Measurements from ENCODE around the gene FGD4.
"Not testable (repeated sequence)": the region's sequence is repeated elsewhere in the genome, so short reads cannot be mapped to it uniquely, and the experiment has no call there.

Gene FGD4

GRCh38 chr12:32501835-32502333 is 102.5 kb downstream of the FGD4 start:
- Histone ChIP-seq H3K36me3 (ENCODE audit: control insufficient read depth in 5 of 5, insufficient read depth in 5 of 5, low read length in 5 of 5) (no peaks in the 10 kb centered on the region), H3K27me3 (ENCODE audit: control insufficient read depth in 5 of 5, insufficient read depth in 4 of 5, low read length in 5 of 5) (no peaks in the 10 kb centered on the region), H3K9me3 (ENCODE audit: control insufficient read depth in 5 of 5, low read length in 5 of 5) (no peaks in the 10 kb centered on the region), H3K4me3 (ENCODE audit: low read depth in 1 of 5, low read length in 5 of 5) (peak overlapping the region; percentile 7 to 70 (median 45)), H3K27ac (ENCODE audit: low read depth, low read length) (peak overlapping the region; percentile 59), H3K9ac (ENCODE audit: low read length in 5 of 5) (peak overlapping the region in 1 of 5 donors; percentile 54), H3K4me1 (ENCODE audit: control insufficient read depth in 5 of 5, insufficient read depth in 5 of 5, low read length in 5 of 5) (peaks cover 8 to 48% (median 29%) of the 10 kb centered on the region in 5 donors)

GRCh38 chr12:32502693-32503502 is 103.5 kb downstream of the FGD4 start:
- H3K27me3 ChIP-seq (ENCODE audit: control insufficient read depth in 5 of 5, insufficient read depth in 4 of 5, low read length in 5 of 5) = no peaks in the 10 kb centered on the region
- no peaks in the 10 kb centered on the region for H3K9me3 ChIP-seq (ENCODE audit: control insufficient read depth in 5 of 5, low read length in 5 of 5)
- peak overlapping the region; percentile 59 for H3K27ac ChIP-seq (ENCODE audit: low read depth, low read length)
- H3K4me3 ChIP-seq (ENCODE audit: low read depth in 1 of 5, low read length in 5 of 5) = peak overlapping the region; percentile 7 to 70 (median 45)
- H3K4me1 ChIP-seq (ENCODE audit: control insufficient read depth in 5 of 5, insufficient read depth in 5 of 5, low read length in 5 of 5) = peaks cover 8 to 49% (median 32%) of the 10 kb centered on the region in 5 donors
- no peaks in the 10 kb centered on the region for H3K36me3 ChIP-seq (ENCODE audit: control insufficient read depth in 5 of 5, insufficient read depth in 5 of 5, low read length in 5 of 5)
- no peak overlapping the region for H3K9ac ChIP-seq (ENCODE audit: low read length in 5 of 5)

- Histone ChIP-seq H3K36me3 (ENCODE audit: control insufficient read depth in 5 of 5, insufficient read depth in 5 of 5, low read length in 5 of 5) (no peaks in the 10 kb centered on the region), H3K27me3 (ENCODE audit: control insufficient read depth in 5 of 5, insufficient read depth in 4 of 5, low read length in 5 of 5) (no peaks in the 10 kb centered on the region), H3K9me3 (ENCODE audit: control insufficient read depth in 5 of 5, low read length in 5 of 5) (no peaks in the 10 kb centered on the region), H3K9ac (ENCODE audit: low read length in 5 of 5) (no peak overlapping the region), H3K4me3 (ENCODE audit: low read depth in 1 of 5, low read length in 5 of 5) (no peak overlapping the region), H3K27ac (ENCODE audit: low read depth, low read length) (peak overlapping the region; percentile 59), H3K4me1 (ENCODE audit: control insufficient read depth in 5 of 5, insufficient read depth in 5 of 5, low read length in 5 of 5) (peaks cover 9 to 55% (median 36%) of the 10 kb centered on the region in 5 donors)
Measured at GRCh38 chr12:32503730-32504129, 104.4 kb downstream of the FGD4 start.

- H3K4me3 ChIP-seq (ENCODE audit: low read depth in 1 of 5, low read length in 5 of 5) = no peak overlapping the region
- peaks cover 10 to 56% (median 36%) of the 10 kb centered on the region in 5 donors for H3K4me1 ChIP-seq (ENCODE audit: control insufficient read depth in 5 of 5, insufficient read depth in 5 of 5, low read length in 5 of 5)
- H3K9me3 ChIP-seq (ENCODE audit: control insufficient read depth in 5 of 5, low read length in 5 of 5) = no peaks in the 10 kb centered on the region
- H3K36me3 ChIP-seq (ENCODE audit: control insufficient read depth in 5 of 5, insufficient read depth in 5 of 5, low read length in 5 of 5) = no peaks in the 10 kb centered on the region
- H3K27ac ChIP-seq (ENCODE audit: low read depth, low read length) = peak overlapping the region; percentile 7
- H3K27me3 ChIP-seq (ENCODE audit: control insufficient read depth in 5 of 5, insufficient read depth in 4 of 5, low read length in 5 of 5) = no peaks in the 10 kb centered on the region
- no peak overlapping the region for H3K9ac ChIP-seq (ENCODE audit: low read length in 5 of 5)
Measured at GRCh38 chr12:32504591-32504990, 105.2 kb downstream of the FGD4 start.

GRCh38 chr12:32505067-32505945 is 105.9 kb downstream of the FGD4 start:
- Histone ChIP-seq H3K9me3 (ENCODE audit: control insufficient read depth in 5 of 5, low read length in 5 of 5) (no peaks in the 10 kb centered on the region), H3K27me3 (ENCODE audit: control insufficient read depth in 5 of 5, insufficient read depth in 4 of 5, low read length in 5 of 5) (no peaks in the 10 kb centered on the region), H3K9ac (ENCODE audit: low read length in 5 of 5) (no peak overlapping the region), H3K27ac (ENCODE audit: low read depth, low read length) (peak overlapping the region; percentile 7), H3K4me3 (ENCODE audit: low read depth in 1 of 5, low read length in 5 of 5) (peak overlapping the region in 1 of 5 donors; percentile 6), H3K4me1 (ENCODE audit: control insufficient read depth in 5 of 5, insufficient read depth in 5 of 5, low read length in 5 of 5) (peaks cover 10 to 56% (median 36%) of the 10 kb centered on the region in 5 donors), H3K36me3 (ENCODE audit: control insufficient read depth in 5 of 5, insufficient read depth in 5 of 5, low read length in 5 of 5) (no peaks in the 10 kb centered on the region)

- not testable (repeated sequence) for H3K4me3 ChIP-seq (ENCODE audit: low read depth in 1 of 5, low read length in 5 of 5); H3K27me3 ChIP-seq (ENCODE audit: control insufficient read depth in 5 of 5, insufficient read depth in 4 of 5, low read length in 5 of 5); H3K27ac ChIP-seq (ENCODE audit: low read depth, low read length); H3K9ac ChIP-seq (ENCODE audit: low read length in 5 of 5); H3K9me3 ChIP-seq (ENCODE audit: control insufficient read depth in 5 of 5, low read length in 5 of 5); H3K36me3 ChIP-seq (ENCODE audit: control insufficient read depth in 5 of 5, insufficient read depth in 5 of 5, low read length in 5 of 5)
- peaks cover 6 to 43% (median 28%) of the 10 kb centered on the region in 5 donors for H3K4me1 ChIP-seq (ENCODE audit: control insufficient read depth in 5 of 5, insufficient read depth in 5 of 5, low read length in 5 of 5)
Measured at GRCh38 chr12:32507096-32507941, 108.0 kb downstream of the FGD4 start.

- Histone ChIP-seq H3K9me3 (ENCODE audit: control insufficient read depth in 5 of 5, low read length in 5 of 5) (no peaks in the 10 kb centered on the region), H3K4me1 (ENCODE audit: control insufficient read depth in 5 of 5, insufficient read depth in 5 of 5, low read length in 5 of 5) (peaks cover 5 to 40% (median 22%) of the 10 kb centered on the region in 5 donors), H3K9ac (ENCODE audit: low read length in 5 of 5) (no peak overlapping the region), H3K36me3 (ENCODE audit: control insufficient read depth in 5 of 5, insufficient read depth in 5 of 5, low read length in 5 of 5) (no peaks in the 10 kb centered on the region), H3K27ac (ENCODE audit: low read depth, low read length) (no peak overlapping the region), H3K4me3 (ENCODE audit: low read depth in 1 of 5, low read length in 5 of 5) (no peak overlapping the region), H3K27me3 (ENCODE audit: control insufficient read depth in 5 of 5, insufficient read depth in 4 of 5, low read length in 5 of 5) (no peaks in the 10 kb centered on the region)
Measured at GRCh38 chr12:32507942-32508320, 108.6 kb downstream of the FGD4 start.

- no peak overlapping the region for H3K27ac ChIP-seq (ENCODE audit: low read depth, low read length)
- H3K9me3 ChIP-seq (ENCODE audit: control insufficient read depth in 5 of 5, low read length in 5 of 5) = no peaks in the 10 kb centered on the region
- H3K4me1 ChIP-seq (ENCODE audit: control insufficient read depth in 5 of 5, insufficient read depth in 5 of 5, low read length in 5 of 5) = peaks cover 5 to 41% (median 18%) of the 10 kb centered on the region in 5 donors
- H3K9ac ChIP-seq (ENCODE audit: low read length in 5 of 5) = no peak overlapping the region
- H3K4me3 ChIP-seq (ENCODE audit: low read depth in 1 of 5, low read length in 5 of 5) = no peak overlapping the region
- H3K36me3 ChIP-seq (ENCODE audit: control insufficient read depth in 5 of 5, insufficient read depth in 5 of 5, low read length in 5 of 5) = no peaks in the 10 kb centered on the region
- H3K27me3 ChIP-seq (ENCODE audit: control insufficient read depth in 5 of 5, insufficient read depth in 4 of 5, low read length in 5 of 5) = no peaks in the 10 kb centered on the region
Measured at GRCh38 chr12:32508626-32509025, 109.3 kb downstream of the FGD4 start.

- Histone ChIP-seq H3K4me1 (ENCODE audit: control insufficient read depth in 5 of 5, insufficient read depth in 5 of 5, low read length in 5 of 5) (peaks cover 2 to 33% (median 15%) of the 10 kb centered on the region in 5 donors), H3K36me3 (ENCODE audit: control insufficient read depth in 5 of 5, insufficient read depth in 5 of 5, low read length in 5 of 5) (no peaks in the 10 kb centered on the region), H3K27me3 (ENCODE audit: control insufficient read depth in 5 of 5, insufficient read depth in 4 of 5, low read length in 5 of 5) (no peaks in the 10 kb centered on the region), H3K9ac (ENCODE audit: low read length in 5 of 5) (no peak overlapping the region), H3K4me3 (ENCODE audit: low read depth in 1 of 5, low read length in 5 of 5) (no peak overlapping the region), H3K27ac (ENCODE audit: low read depth, low read length) (no peak overlapping the region), H3K9me3 (ENCODE audit: control insufficient read depth in 5 of 5, low read length in 5 of 5) (no peaks in the 10 kb centered on the region)
Measured at GRCh38 chr12:32509328-32510091, 110.2 kb downstream of the FGD4 start.

All from subcutaneous abdominal adipose tissue (tissue), 5 donors.